Cardiac muscle cell (in vitro differentiated cells and primary cell): Measurements from ENCODE around the gene PRMT5. TPM values are rescaled to one million over a fixed set of nuclear protein-coding genes. Genes with fewer than 3 reads are reported as not detected.

Experiments used
- DNase-seq, 2 donors: peaks; one replicate each; pipeline versions ENCODE4 v3.0.0 to v3.0.0-alpha.2; 2010 to 2017; ENCODE audit warnings: low read depth in 1 of 2, low spot score in 1 of 2
- H3K27ac ChIP-seq: fragments of 200-600 bp; sonication (generic); 2 replicates; pipeline ENCODE4 v1.5.1; 2016
- H3K27me3 ChIP-seq: fragments of 200-600 bp; sonication (generic); 2 replicates; pipeline ENCODE4 v1.6.0; 2016; ENCODE audit warnings: control low read depth
- H3K36me3 ChIP-seq: fragments of 200-600 bp; sonication (generic); 2 replicates; pipeline ENCODE4 v1.5.1; 2016; ENCODE audit warnings: control low read depth
- H3K4me1 ChIP-seq: fragments of 200-600 bp; sonication (generic); 2 replicates; pipeline ENCODE4 v1.8.1; 2017; ENCODE audit warnings: low read depth, mild to moderate bottlenecking, mixed run types
- H3K4me3 ChIP-seq: fragments of 200-600 bp; sonication (generic); 2 replicates; pipeline ENCODE4 v1.5.1; 2016; ENCODE audit warnings: mild to moderate bottlenecking
- H3K9me3 ChIP-seq: fragments of 200-600 bp; sonication (generic); 2 replicates; pipeline ENCODE4 v1.5.1; 2017; ENCODE audit warnings: low read depth, mild to moderate bottlenecking, control low read depth
- polyA plus RNA-seq: library from polyadenylated mRNA; unstranded; fragments of >200 nt; fragmentation: Nextera tagmentation; extraction: Ambion mirVana; gene quantifications from 2 replicates; pipeline ENCODE4 v1.2.1, GENCODE V29; 2016
- total RNA-seq: library from RNA; depleted of rRNA; stranded (reverse); fragments of >200 nt; gene quantifications from 2 replicates; pipeline ENCODE4 v1.2.3, GENCODE V29; 2016
- TF ChIP-seq, protein P1 (sequence below): IDR thresholded peaks from 2 replicates; pipeline ENCODE4 v1.5.1; 2012; ENCODE audit warnings: low read depth, mild to moderate bottlenecking, low read length

PRMT5 gene
- total RNA-seq, result 53.9 and 62.7 TPM in 2 replicates
- 131 and 134 TPM in 2 replicates for polyA plus RNA-seq

DNA sequence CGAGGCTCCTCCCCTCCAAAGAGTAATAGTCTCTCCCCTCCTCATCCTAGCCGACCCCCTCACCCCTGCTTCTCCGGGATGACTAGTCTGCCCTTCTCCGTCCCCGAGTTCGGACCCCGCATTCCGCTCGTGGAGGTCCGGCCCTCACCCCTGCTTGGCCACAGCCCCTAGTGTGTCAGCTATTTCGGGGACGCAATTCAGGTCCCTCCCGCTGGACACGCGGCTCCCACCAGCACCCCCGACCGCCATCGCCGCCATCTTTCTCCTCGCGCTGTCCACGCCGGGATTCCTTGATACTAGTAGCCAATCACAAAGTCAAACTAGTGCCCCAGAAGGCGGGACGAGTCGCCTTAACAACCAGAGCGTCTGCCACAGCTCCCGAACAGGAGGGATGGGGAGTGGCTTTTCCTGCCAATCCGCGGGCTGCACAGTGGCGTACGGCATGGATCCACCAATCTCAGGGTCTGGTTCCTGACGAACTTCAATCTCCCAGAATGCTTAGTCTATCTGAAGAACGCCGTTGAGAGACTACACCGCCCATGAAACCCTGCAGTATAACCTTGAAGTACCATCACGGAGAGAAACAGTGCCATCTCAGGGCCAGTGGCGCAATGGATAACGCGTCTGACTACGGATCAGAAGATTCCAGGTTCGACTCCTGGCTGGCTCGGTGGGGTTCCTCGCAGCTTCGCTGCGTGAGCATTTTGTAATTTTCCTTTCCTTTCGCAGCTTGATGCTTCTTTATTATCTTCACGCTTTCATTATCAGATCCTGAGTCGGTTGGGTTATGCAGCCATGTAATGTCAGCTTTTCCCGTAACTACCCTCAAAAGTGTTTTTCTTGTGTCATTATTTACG is at the start of gene PRMT5:
Gene PRMT5, minus strand, starts transcription at position 273 of the 857 bp plus-strand sequence. Its CDS starts 15 bp downstream, at position 258.
- peak; percentile 99 to 100 for DNase-seq
- Histone ChIP-seq H3K27me3 (no peaks in the 10 kb centered on the region), H3K9me3 (no peaks in the 10 kb centered on the region)

DNA sequence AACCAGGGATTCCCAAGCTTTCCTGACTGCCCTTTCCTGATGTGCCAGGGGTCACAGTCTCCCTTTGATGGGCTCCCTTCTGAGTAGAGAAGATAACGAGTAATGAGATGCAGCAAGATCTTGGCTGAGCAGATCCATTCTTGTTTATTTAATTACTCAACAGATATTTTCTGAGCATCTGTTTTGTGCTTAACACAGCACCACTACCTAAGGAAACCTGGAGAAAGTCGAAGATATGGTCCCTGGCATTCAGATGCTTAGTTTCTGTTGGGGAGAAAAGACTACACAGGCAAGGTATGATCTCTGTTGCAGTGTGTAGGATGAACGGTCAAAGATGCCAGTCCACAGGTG is 49.3 kb upstream of the PRMT5 start:
- no peaks in the 10 kb centered on the region for H3K9me3 ChIP-seq
- H3K4me3 ChIP-seq, result no peak overlapping the region
- TF ChIP-seq, protein P1, sequence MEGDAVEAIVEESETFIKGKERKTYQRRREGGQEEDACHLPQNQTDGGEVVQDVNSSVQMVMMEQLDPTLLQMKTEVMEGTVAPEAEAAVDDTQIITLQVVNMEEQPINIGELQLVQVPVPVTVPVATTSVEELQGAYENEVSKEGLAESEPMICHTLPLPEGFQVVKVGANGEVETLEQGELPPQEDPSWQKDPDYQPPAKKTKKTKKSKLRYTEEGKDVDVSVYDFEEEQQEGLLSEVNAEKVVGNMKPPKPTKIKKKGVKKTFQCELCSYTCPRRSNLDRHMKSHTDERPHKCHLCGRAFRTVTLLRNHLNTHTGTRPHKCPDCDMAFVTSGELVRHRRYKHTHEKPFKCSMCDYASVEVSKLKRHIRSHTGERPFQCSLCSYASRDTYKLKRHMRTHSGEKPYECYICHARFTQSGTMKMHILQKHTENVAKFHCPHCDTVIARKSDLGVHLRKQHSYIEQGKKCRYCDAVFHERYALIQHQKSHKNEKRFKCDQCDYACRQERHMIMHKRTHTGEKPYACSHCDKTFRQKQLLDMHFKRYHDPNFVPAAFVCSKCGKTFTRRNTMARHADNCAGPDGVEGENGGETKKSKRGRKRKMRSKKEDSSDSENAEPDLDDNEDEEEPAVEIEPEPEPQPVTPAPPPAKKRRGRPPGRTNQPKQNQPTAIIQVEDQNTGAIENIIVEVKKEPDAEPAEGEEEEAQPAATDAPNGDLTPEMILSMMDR, result no peak
- DNase-seq, result no peak
- peak overlapping the region; percentile 99 for H3K27ac ChIP-seq
- no peaks in the 10 kb centered on the region for H3K27me3 ChIP-seq
- H3K4me1 ChIP-seq, result peaks cover 40% of the 10 kb centered on the region
- peaks cover 10% of the 10 kb centered on the region for H3K36me3 ChIP-seq

More for the DNA sequence above, at the start of gene PRMT5:
- peak within 1 kb of the TSS; percentile 86 for H3K27ac ChIP-seq
- peaks cover 7% of the 10 kb centered on the region for H3K4me1 ChIP-seq
- H3K36me3 ChIP-seq, result peaks cover 13% of the 10 kb centered on the region
- TF ChIP-seq, protein P1, result no peak
- H3K4me3 ChIP-seq, result peak within 1 kb of the TSS; percentile 79

DNA sequence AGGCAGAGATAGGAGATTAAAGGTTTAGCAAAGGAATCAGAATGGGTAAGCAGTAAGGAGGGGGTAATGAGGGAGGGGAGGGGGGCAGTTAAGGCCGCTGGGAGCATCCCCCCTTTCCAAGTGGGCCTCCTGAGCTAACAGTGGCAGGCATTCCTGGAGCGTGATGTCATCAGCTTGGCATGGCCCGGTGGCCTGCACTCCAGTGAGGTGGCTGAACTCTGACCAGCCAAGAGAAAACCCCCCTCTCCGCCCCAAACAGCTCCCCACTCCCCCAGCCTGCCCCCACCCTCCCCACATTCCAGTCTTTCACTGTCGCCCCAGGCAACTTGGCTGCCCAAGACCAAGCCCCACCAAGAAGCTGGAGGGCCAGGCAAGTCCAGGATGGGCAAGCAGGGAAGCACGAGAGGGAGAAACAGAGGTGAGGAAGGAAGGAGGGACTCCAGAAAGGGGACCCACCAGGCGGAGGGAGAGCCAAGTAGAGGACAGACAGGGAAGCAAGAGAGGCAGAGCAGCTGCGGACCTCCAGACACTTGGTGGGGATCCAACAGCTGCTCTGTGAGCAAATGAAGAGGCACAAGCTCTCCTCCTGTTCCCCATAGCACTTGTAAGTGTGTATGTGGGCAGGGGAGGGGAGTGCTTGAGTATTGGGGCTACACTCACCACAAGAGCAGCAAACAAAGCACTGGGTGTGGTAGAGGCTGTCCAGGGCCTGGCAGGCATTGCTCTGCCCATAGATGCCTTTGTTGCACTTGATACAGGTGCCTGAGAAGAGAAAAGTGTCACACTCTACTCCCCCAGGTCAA is 48.7 kb upstream of the PRMT5 start:
- DNase-seq, result peak; percentile 87 to 89
- Histone ChIP-seq H3K4me1 (peaks cover 40% of the 10 kb centered on the region), H3K27ac (peak overlapping the region; percentile 99), H3K27me3 (no peaks in the 10 kb centered on the region), H3K36me3 (peaks cover 15% of the 10 kb centered on the region), H3K4me3 (no peak overlapping the region), H3K9me3 (no peaks in the 10 kb centered on the region)
- TF ChIP-seq, protein P1, result no peak

DNA sequence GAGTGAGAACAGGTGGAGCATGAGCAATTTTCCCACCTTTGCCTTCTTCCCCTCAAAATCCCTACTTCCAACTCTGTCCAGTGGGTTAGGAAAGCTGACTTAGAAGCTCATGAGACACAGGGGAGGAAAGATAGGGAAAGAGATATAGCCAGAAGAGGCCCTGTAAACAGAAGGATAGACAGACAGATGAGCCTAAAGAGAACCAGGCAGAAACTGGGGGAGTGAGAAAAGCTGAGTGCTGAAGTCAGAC is 48.2 kb upstream of the PRMT5 start:
- TF ChIP-seq, protein P1, result no peak
- Histone ChIP-seq H3K4me1 (peaks cover 40% of the 10 kb centered on the region), H3K4me3 (no peak overlapping the region), H3K27me3 (no peaks in the 10 kb centered on the region), H3K27ac (peak overlapping the region; percentile 99), H3K36me3 (peaks cover 15% of the 10 kb centered on the region), H3K9me3 (no peaks in the 10 kb centered on the region)
- no peak for DNase-seq

DNA sequence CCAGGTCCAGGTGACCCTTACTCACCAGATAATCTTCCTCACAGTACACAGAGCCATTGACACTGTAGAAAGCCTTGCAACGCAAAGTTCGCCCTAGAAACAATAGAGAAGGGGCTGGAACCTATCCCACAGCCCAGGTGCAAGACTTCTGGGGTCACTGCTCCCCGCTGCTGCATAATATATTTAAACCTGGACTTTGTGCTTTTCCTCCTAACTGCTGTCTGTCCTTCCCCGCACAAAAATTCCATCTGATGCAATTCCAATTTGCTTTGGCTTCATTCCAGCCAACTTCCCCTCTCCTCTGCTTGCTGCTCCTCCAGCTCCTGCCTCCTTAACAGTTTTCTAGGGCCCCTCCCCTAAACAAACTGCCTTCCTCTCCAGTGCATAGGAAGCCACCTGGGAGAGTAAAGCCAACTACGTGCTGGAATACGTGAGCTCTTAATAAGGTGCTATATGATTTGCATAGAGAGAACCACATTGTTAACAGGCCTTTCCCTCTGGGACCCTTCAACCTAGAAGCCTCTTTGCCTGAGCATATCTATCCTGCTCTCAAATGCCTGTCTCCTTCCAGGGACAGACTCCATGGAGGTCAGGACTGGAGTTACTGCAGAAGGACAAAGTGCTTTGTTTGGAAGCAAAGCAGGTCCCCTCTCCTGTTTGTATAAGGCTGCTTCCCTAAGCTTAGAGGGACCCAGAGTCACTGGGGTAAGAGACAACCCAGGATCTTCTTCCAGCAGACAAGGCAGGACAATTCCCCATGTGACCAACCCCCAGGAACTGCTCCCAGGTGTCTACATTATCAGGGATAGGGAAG is 47.7 kb upstream of the PRMT5 start:
- H3K9me3 ChIP-seq, result no peaks in the 10 kb centered on the region
- no peaks in the 10 kb centered on the region for H3K27me3 ChIP-seq
- peaks cover 15% of the 10 kb centered on the region for H3K36me3 ChIP-seq
- H3K4me1 ChIP-seq, result peaks cover 40% of the 10 kb centered on the region
- DNase-seq, result peak; percentile 36 to 76
- no peak overlapping the region for H3K4me3 ChIP-seq
- TF ChIP-seq, protein P1, result no peak
- H3K27ac ChIP-seq, result peak overlapping the region; percentile 99
